NB4 (cell line): Measurements from ENCODE around the gene TMEM38A.

Experiments
- DNase-seq: peaks from one replicate; pipeline ENCODE4 v3.0.0; 2010; ENCODE audit warnings: low read depth
- H3K4me3 ChIP-seq: one replicate; pipeline ENCODE4 v1.5.1; 2011; ENCODE audit warnings: mild to moderate bottlenecking, low read depth, low read length, moderate library complexity
- MYC ChIP-seq: IDR thresholded peaks from 2 replicates; pipeline ENCODE4 v1.6.1; 2011; ENCODE audit warnings: low read depth, low read length
- POLR2A ChIP-seq: IDR thresholded peaks from 2 replicates; pipeline ENCODE4 v1.6.1; 2011; ENCODE audit warnings: mild to moderate bottlenecking; ENCODE audit not compliant: insufficient read length; ENCODE audit errors: extremely low read depth
- TF ChIP-seq, protein P1 (sequence below): IDR thresholded peaks from 2 replicates; pipeline ENCODE4 v1.6.1; 2011; ENCODE audit warnings: low read depth, low read length
- TF ChIP-seq, protein P2 (sequence below): IDR thresholded peaks from one replicate; pipeline ENCODE4 v1.5.1; 2012; ENCODE audit warnings: low read depth, low read length

Gene TMEM38A

GRCh38 chr19:16660763-16661479 is at the start of gene TMEM38A:
TSS of gene TMEM38A (plus strand) at chr19:16661139. CDS start at chr19:16661218, 79 bp downstream.
- TF ChIP-seq, protein P1, sequence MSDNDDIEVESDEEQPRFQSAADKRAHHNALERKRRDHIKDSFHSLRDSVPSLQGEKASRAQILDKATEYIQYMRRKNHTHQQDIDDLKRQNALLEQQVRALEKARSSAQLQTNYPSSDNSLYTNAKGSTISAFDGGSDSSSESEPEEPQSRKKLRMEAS, result no peak
- peak; percentile 37 for TF ChIP-seq POLR2A
- H3K4me3 ChIP-seq, result peak within 1 kb of the TSS; percentile 87
- DNase-seq, result peak; percentile 53

GRCh38 chr19:16612636-16613035 is 48.3 kb upstream of the TMEM38A start:
- H3K4me3 ChIP-seq, result no peak overlapping the region
- peak; percentile 64 for DNase-seq
- TF ChIP-seq, protein P2, sequence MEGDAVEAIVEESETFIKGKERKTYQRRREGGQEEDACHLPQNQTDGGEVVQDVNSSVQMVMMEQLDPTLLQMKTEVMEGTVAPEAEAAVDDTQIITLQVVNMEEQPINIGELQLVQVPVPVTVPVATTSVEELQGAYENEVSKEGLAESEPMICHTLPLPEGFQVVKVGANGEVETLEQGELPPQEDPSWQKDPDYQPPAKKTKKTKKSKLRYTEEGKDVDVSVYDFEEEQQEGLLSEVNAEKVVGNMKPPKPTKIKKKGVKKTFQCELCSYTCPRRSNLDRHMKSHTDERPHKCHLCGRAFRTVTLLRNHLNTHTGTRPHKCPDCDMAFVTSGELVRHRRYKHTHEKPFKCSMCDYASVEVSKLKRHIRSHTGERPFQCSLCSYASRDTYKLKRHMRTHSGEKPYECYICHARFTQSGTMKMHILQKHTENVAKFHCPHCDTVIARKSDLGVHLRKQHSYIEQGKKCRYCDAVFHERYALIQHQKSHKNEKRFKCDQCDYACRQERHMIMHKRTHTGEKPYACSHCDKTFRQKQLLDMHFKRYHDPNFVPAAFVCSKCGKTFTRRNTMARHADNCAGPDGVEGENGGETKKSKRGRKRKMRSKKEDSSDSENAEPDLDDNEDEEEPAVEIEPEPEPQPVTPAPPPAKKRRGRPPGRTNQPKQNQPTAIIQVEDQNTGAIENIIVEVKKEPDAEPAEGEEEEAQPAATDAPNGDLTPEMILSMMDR, result no peak
- TF ChIP-seq, protein P1, result no peak
- TF ChIP-seq POLR2A, result no peak
- no peak for TF ChIP-seq MYC

- DNase-seq, result no peak
- no peak for TF ChIP-seq MYC
- TF ChIP-seq, protein P1, result no peak
- TF ChIP-seq, protein P2, result no peak
- no peak for TF ChIP-seq POLR2A
- no peak overlapping the region for H3K4me3 ChIP-seq
These were observed 47.1 kb upstream of the TMEM38A start for GRCh38 chr19:16613841-16614240.

- DNase-seq, result no peak
- H3K4me3 ChIP-seq, result no peak overlapping the region
- TF ChIP-seq, protein P1, result no peak
- TF ChIP-seq MYC (no peak), POLR2A (no peak)
- TF ChIP-seq, protein P2, result no peak
These were observed 46.0 kb upstream of the TMEM38A start for GRCh38 chr19:16614941-16615340.

GRCh38 chr19:16615808-16616207 is 45.1 kb upstream of the TMEM38A start:
- peak; percentile 36 for DNase-seq
- no peak for TF ChIP-seq POLR2A
- TF ChIP-seq, protein P2, result no peak
- no peak overlapping the region for H3K4me3 ChIP-seq

DNA sequence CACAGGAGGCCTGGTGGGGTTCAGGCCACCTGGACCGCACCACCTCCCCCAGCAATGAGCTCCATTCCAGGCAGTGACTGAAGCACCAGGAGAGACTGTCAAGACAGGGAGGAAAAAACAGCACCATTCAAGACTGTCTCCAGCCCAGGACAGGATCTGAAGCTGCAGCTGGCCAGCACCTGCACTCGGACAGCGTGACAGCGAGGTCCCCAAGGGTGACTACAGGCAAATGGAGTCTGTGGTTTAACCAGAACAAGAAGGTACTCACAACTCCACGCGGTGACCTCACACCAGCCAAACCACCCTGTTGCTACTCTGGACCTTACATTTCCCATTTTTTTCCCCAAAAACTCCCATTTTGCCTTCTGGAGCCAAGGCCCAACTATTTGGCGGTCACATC is 42.7 kb upstream of the TMEM38A start:
- no peak for TF ChIP-seq POLR2A
- no peak for TF ChIP-seq MYC
- TF ChIP-seq, protein P2, result no peak
- TF ChIP-seq, protein P1, result no peak
- H3K4me3 ChIP-seq, result no peak overlapping the region
- no peak for DNase-seq
